Brain microvascular endothelial cell (primary cell): ENCODE data around the gene CTR9.
A peak's percentile ranks its signal among the peaks of the same experiment; 100 is the strongest.
"Not testable (repeated sequence)": the region's sequence is repeated elsewhere in the genome, so short reads cannot be mapped to it uniquely, and the experiment has no call there.

Source experiments
- DNase-seq: peaks from one replicate; pipeline ENCODE4 v3.0.0-alpha.2; 2020
- H3K27ac ChIP-seq: fragments of 250-450 bp; sonication (Bioruptor Pico); 2 replicates; pipeline ENCODE4 v1.5.1; 2020; ENCODE audit warnings: mild to moderate bottlenecking, moderate library complexity
- H3K27me3 ChIP-seq: fragments of 250-450 bp; sonication (Bioruptor Pico); replicated peaks from 2 replicates; pipeline ENCODE4 v1.5.1; 2020; ENCODE audit warnings: mild to moderate bottlenecking
- H3K36me3 ChIP-seq: fragments of 250-450 bp; sonication (Bioruptor Pico); replicated peaks from 2 replicates; pipeline ENCODE4 v1.5.1; 2020; ENCODE audit warnings: mild to moderate bottlenecking
- H3K4me3 ChIP-seq: 2 replicates; pipeline ENCODE4 v1.5.1; 2011; ENCODE audit warnings: low read depth, mild to moderate bottlenecking, control low read depth, low read length, moderate library complexity
- CTCF ChIP-seq: IDR thresholded peaks from 2 replicates; pipeline ENCODE4 v1.5.1; 2011; ENCODE audit warnings: low read depth, mild to moderate bottlenecking, moderate library complexity, low read length, control low read depth, inconsistent platforms; ENCODE audit errors: missing control alignments
- in situ Hi-C: cut with HindIII; loops from 2 replicates; pipeline ENCODE4 v1.10.0; 2017; ENCODE audit warnings: low sequenced_read_pairs, low pct_ligation_motif_present

The CTR9 gene

GRCh38 chr11:10818594-10818993 is 67.5 kb downstream of the CTR9 start:
- peak; percentile 12 for DNase-seq
- no peaks in the 10 kb centered on the region for H3K27me3 ChIP-seq
- no peak for TF ChIP-seq CTCF
- no peaks in the 10 kb centered on the region for H3K36me3 ChIP-seq
- no peak overlapping the region for H3K4me3 ChIP-seq
- in situ Hi-C loops = no loop called here
- H3K27ac ChIP-seq = no peak overlapping the region

GRCh38 chr11:10822491-10822890 is 71.4 kb downstream of the CTR9 start:
- DNase-seq, in situ Hi-C loops, H3K4me3 ChIP-seq, H3K27me3 ChIP-seq, H3K27ac ChIP-seq, H3K36me3 ChIP-seq: not testable (repeated sequence)

GRCh38 chr11:10823152-10823579 is 72.1 kb downstream of the CTR9 start:
- Histone ChIP-seq H3K27ac (no peak overlapping the region), H3K4me3 (no peak overlapping the region), H3K27me3 (no peaks in the 10 kb centered on the region), H3K36me3 (no peaks in the 10 kb centered on the region)
- TF ChIP-seq CTCF = no peak
- in situ Hi-C loops = no loop called here
- no peak for DNase-seq

GRCh38 chr11:10824888-10825287 is 73.8 kb downstream of the CTR9 start:
- H3K36me3 ChIP-seq = no peaks in the 10 kb centered on the region
- no peaks in the 10 kb centered on the region for H3K27me3 ChIP-seq
- no peak for TF ChIP-seq CTCF
- in situ Hi-C loops = loop anchor here (25.0 kb wide), 1 partner anchor 187 kb away; no protein-coding TSS in a partner anchor
- no peak overlapping the region for H3K27ac ChIP-seq
- no peak overlapping the region for H3K4me3 ChIP-seq
- DNase-seq = no peak

GRCh38 chr11:10828402-10828801 is 77.4 kb downstream of the CTR9 start:
- Histone ChIP-seq H3K36me3 (no peaks in the 10 kb centered on the region), H3K27me3 (no peaks in the 10 kb centered on the region), H3K4me3 (no peak overlapping the region), H3K27ac (no peak overlapping the region)
- TF ChIP-seq CTCF = no peak
- DNase-seq = no peak
- in situ Hi-C loops = loop anchor here (25.0 kb wide), 1 partner anchor 184 kb away; no protein-coding TSS in a partner anchor

GRCh38 chr11:10829139-10829538 is 78.1 kb downstream of the CTR9 start:
- H3K27me3 ChIP-seq = no peaks in the 10 kb centered on the region
- in situ Hi-C loops = loop anchor here (25.0 kb wide), 1 partner anchor 183 kb away; no protein-coding TSS in a partner anchor
- no peaks in the 10 kb centered on the region for H3K36me3 ChIP-seq
- no peak overlapping the region for H3K4me3 ChIP-seq
- no peak for TF ChIP-seq CTCF
- H3K27ac ChIP-seq = no peak overlapping the region
- no peak for DNase-seq
